Ishikawa (cell line): ENCODE measurements around the gene GAP43.

ENCODE experiments used
- CREB1 ChIP-seq: IDR thresholded peaks from 2 replicates; pipeline ENCODE4 v1.6.1; 2012; ENCODE audit warnings: low read depth
- EP300 ChIP-seq: IDR thresholded peaks from 2 replicates; pipeline ENCODE4 v1.6.1; 2012; ENCODE audit warnings: borderline replicate concordance
- FOXM1 ChIP-seq: IDR thresholded peaks from 2 replicates; pipeline ENCODE4 v1.6.1; 2012; ENCODE audit warnings: low read depth, borderline replicate concordance

DNA sequence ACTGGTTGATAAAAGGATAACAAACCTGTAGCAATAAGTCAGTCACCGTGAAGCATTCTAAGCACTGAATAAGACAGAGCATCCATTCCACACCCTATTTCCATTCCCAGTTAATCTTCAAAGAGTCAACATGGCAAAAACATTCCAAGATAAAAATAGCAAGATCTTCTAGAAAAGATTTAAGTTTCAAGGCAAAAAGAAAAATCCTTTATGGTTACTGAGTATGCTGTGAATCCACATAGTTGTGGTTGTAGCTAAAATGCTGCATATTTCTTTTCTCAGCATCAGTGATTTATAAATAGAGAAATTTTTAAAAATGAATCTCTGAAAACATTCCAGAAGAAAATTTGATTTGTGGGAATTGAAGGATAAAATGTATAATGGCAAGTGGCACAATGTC is 21.1 kb downstream of the GAP43 start:
- TF ChIP-seq EP300 (no peak), FOXM1 (no peak), CREB1 (no peak)
